NCI-H146 treated with DMSO at 0.1 percent for 48 hours (cell line): Measurements from ENCODE around the gene ZNF444.
"Not testable (repeated sequence)": the region's sequence is repeated elsewhere in the genome, so short reads cannot be mapped to it uniquely, and the experiment has no call there.

Experiments used
- DNase-seq: peaks from one replicate; lab custom pipeline; 2025; ENCODE audit not compliant: unreplicated experiment; lab: John Stamatoyannopoulos, UW

Gene ZNF444

GRCh38 chr19:56140583-56141416 lies at the start of gene ZNF444:
Gene ZNF444, plus strand, starts transcription at chr19:56141287. Its CDS starts 5,625 bp downstream, at chr19:56146912.
- peak; percentile 100 for DNase-seq

- no peak for DNase-seq
Measured at GRCh38 chr19:56091751-56092546, 49.1 kb upstream of the ZNF444 start.

GRCh38 chr19:56092685-56093631 lies 48.1 kb upstream of the ZNF444 start:
- DNase-seq = no peak

GRCh38 chr19:56094449-56094848 lies 46.6 kb upstream of the ZNF444 start:
- no peak for DNase-seq

GRCh38 chr19:56096665-56097064 lies 44.4 kb upstream of the ZNF444 start:
- no peak for DNase-seq

GRCh38 chr19:56097306-56097705 lies 43.8 kb upstream of the ZNF444 start:
- no peak for DNase-seq

GRCh38 chr19:56097776-56098175 lies 43.3 kb upstream of the ZNF444 start:
- DNase-seq = no peak

GRCh38 chr19:56098237-56098636 lies 42.9 kb upstream of the ZNF444 start:
- not testable (repeated sequence) for DNase-seq

GRCh38 chr19:56098731-56099568 lies 42.1 kb upstream of the ZNF444 start:
- DNase-seq = no peak

GRCh38 chr19:56099638-56100539 lies 41.2 kb upstream of the ZNF444 start:
- no peak for DNase-seq

- no peak for DNase-seq
Measured at GRCh38 chr19:56101095-56101494, 40.0 kb upstream of the ZNF444 start.

GRCh38 chr19:56101746-56102535 lies 39.1 kb upstream of the ZNF444 start:
- DNase-seq = no peak

GRCh38 chr19:56103027-56103614 lies 38.0 kb upstream of the ZNF444 start:
- DNase-seq = no peak

GRCh38 chr19:56104423-56104822 lies 36.7 kb upstream of the ZNF444 start:
- no peak for DNase-seq

GRCh38 chr19:56105090-56105701 lies 35.9 kb upstream of the ZNF444 start:
- peak; percentile 30 for DNase-seq

GRCh38 chr19:56105831-56106396 lies 35.2 kb upstream of the ZNF444 start:
- DNase-seq = not testable (repeated sequence)

GRCh38 chr19:56106397-56106849 lies 34.7 kb upstream of the ZNF444 start:
- DNase-seq = no peak
